ENCODE measurements around the gene TTC39C. TPM values are rescaled to one million over a fixed set of nuclear protein-coding genes. Genes with fewer than 3 reads are reported as not detected.
"Not testable (repeated sequence)": the region's sequence is repeated elsewhere in the genome, so short reads cannot be mapped to it uniquely, and the experiment has no call there.

The TTC39C gene
- total RNA-seq, 1 donor: 17.2 TPM

DNA sequence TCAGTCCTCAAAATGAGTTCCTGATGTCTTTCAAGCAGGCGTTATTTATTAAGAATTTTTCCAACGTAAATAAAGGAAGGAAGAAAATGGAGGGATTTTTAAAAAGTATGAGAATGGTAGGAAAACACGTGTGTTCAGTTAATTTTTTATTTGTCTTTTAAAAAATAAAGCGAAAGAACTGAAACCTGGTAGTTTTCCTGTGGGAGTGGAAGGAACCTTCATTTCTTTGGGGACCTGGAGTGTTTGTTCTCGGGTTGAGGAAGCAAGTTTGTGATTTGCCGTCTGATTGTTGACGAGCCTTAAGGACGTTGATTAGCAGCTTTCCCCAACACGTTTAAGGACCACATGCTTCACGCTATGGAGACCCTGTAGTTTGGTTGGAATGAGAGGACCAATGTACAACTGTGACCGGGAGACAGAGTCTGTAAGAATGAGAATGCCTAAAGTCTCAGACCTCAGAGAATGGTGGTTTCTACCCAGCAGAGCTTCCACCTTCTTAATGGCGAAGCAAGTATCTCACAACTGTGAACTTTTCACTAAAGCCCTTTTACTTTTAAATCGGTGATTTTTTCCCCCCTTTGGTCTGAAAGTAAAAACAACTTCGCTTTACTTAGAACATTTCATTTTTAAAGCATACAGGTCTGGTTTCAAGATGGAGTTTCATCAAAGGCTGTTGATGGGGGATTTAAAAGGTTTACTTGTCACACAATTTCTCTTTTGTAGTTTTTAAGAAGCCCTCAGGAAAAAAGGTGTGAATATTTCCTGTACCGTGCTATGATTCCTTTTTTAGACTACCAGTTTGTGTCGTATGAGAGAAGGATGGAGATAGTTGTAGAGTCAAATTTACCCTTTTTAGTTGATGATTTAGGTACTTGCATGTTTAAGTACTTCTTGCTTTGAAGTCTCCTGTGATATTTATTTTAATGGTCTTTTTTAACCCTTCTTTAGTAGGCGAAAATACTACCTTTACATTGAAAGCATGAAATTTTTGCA is 1.4 kb downstream of the TTC39C start:
- DNase-seq (ENCODE audit: low read depth in 2 of 3, low spot score in 2 of 3): no peak

GRCh38 chr18:24016643-24017042 is 2.1 kb downstream of the TTC39C start:
- DNase-seq (ENCODE audit: low read depth in 2 of 3, low spot score in 2 of 3): no peak

DNA sequence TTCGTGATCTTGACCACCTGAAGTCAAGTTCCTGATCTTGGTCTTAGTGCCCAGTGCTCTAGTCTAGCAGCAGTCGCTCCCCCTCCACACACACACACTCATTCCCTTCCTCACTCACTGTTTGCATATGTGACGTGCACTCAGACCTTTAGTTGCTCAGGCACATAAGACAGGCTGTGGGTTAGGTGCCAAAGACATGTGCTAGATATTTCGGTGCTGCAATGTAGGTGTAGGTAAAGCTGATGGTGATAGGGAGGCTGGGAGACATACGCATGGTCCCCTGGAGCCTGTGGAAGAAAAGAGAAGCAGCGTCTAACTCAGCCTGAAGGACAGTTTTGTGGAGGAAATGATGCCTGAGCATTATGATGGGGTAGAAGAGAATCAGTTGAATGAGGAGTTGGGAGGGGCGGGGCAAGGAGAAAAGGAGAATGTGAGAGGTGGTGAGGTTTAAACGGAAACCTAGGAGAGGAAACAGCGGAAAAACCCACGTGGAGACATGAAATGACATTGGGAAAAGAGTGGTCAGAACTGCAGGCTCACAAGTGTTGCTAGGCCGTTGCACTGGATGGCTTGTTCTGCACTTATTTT is 3.8 kb downstream of the TTC39C start:
- no peak for DNase-seq (ENCODE audit: low read depth in 2 of 3, low spot score in 2 of 3)

GRCh38 chr18:24019641-24020331 is 5.2 kb downstream of the TTC39C start:
- peak in 2 of 3 donors; percentile 46 to 73 for DNase-seq (ENCODE audit: low read depth in 2 of 3, low spot score in 2 of 3)

GRCh38 chr18:24021505-24021904 is 7.0 kb downstream of the TTC39C start:
- no peak for DNase-seq (ENCODE audit: low read depth in 2 of 3, low spot score in 2 of 3)

DNA sequence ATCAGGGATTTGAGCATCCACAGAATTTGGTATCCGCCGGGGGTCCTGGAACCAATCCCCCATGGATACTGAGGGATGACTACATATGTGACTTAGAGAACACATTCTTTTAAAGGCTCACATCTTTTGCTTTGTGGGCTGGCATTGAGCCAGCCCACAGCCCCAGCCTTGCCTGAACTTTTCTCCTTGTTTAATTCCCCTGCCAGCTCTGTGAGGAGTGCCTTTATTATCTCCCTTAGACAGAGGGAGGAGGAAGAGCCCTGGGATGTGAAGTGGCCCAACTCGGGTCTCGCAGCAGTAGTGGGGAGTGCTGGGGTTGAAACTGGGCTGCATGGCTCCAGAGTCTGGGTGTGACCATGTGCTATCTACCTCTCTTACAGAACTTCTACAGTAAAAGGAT is 7.6 kb downstream of the TTC39C start:
- peak in 1 of 3 donors; percentile 30 for DNase-seq (ENCODE audit: low read depth in 2 of 3, low spot score in 2 of 3)

DNA sequence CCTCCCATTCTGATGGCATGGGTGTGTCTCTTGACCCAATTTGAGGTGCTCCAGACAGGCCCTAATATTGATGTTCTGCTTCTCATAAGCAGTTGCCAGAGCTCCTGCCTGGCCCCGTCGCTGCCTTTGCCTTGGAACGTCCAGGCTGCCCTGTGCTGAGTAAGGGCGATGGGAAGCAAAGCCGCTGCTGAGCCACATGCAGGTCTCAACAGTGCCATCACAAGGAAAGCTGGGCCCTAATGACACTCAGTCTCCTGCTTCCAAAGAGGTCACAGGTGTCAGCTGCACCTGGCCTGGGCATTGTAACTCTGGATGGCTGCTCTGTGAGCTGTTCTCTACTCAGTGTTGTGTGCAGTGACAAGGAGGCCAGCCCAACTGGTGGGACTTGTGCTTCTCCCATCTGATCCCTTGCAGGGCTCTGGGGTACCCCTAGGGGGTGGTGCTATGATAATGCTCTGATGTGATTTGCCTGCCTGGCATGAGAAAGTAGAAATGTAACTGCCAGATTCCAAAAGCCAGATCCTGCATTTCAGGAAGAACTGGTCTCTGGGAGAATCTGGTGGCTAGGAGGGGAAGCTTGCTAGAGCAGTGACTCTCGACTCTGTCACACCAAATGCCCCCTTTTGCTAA is 8.7 kb downstream of the TTC39C start:
- no peak for DNase-seq (ENCODE audit: low read depth in 2 of 3, low spot score in 2 of 3)

GRCh38 chr18:24024425-24024824 is 9.9 kb downstream of the TTC39C start:
- DNase-seq (ENCODE audit: low read depth in 2 of 3, low spot score in 2 of 3): no peak

- DNase-seq (ENCODE audit: low read depth in 2 of 3, low spot score in 2 of 3): no peak
These were observed 11.9 kb downstream of the TTC39C start for GRCh38 chr18:24026457-24026856.

- DNase-seq (ENCODE audit: low read depth in 2 of 3, low spot score in 2 of 3): no peak
These were observed 12.7 kb downstream of the TTC39C start for GRCh38 chr18:24027156-24027827.

DNA sequence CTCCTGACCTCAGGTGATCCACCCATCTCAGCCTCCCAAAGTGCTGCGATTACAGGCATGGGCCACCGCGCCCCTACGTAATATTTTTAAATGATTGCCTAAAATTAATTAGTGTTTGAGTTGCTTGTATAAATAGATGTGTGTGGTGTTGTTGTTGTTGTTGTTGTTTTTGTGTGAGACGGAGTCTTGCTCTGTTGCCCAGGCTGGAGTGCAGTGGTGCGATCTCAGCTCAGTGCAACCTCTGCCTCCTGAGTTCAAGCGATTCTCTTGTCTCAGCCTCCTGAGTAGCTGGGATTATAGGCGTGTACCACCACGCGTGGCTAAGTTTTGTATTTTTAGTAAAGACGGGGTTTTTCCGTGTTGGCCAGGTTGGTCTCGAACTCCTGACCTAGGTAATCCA is 14.4 kb downstream of the TTC39C start:
- DNase-seq (ENCODE audit: low read depth in 2 of 3, low spot score in 2 of 3): not testable (repeated sequence)

DNA sequence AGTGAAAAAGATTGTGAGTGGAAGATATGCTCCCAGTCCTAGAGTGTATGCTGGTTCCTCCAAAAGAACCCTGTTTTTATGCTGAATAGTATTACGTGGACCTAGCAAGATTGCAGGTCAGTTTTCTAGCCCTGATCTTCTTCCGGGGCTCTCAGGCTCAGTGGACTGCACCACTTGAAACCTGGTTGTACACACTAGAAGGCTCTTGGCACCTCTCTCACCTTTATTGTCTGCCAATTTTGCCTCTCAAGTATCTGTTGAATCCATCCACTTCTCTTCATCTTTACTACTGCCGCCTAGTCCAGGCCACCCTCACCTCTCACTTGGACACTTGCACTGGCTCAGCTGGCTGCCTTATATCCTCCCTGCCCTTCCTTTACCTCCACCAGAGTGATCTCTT is 16.8 kb downstream of the TTC39C start:
- DNase-seq (ENCODE audit: low read depth in 2 of 3, low spot score in 2 of 3): no peak

GRCh38 chr18:24031916-24032315 is 17.4 kb downstream of the TTC39C start:
- DNase-seq (ENCODE audit: low read depth in 2 of 3, low spot score in 2 of 3): no peak

DNA sequence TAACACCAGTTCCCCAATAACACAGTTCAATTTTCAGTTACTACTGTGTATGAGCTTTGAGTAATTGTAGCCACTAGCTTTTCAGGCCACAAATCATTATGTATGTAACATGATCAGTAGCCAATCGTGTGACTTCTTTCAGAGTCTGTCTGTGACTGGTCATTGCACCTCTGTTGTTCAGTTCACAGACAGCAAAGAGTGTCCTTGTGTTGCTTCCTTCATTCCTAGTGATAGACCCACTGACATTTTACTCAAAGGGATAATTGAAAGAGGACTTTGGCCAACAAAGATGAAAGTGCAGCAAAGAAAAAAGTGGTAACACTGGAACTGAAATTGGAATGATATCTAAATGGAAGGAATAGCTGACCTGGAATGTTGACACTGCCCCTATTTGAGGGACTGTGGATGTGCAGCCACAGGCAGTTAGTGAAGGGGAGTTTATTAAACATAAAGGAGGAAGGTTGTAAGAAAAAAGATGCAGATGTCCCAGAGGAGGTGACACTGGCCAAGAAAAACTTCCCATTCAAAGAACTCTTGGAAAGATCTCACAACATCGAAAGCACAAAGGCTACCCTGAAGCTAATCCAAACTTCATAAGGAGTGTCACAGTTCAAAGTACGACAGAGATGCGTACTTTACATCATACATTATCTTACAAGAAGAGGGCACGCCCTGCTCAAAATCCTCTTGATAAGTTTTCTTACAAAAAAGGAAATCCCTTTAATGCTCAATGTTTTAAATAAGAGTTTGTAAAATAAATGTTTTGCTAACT is 19.3 kb downstream of the TTC39C start:
- no peak for DNase-seq (ENCODE audit: low read depth in 2 of 3, low spot score in 2 of 3)

DNA sequence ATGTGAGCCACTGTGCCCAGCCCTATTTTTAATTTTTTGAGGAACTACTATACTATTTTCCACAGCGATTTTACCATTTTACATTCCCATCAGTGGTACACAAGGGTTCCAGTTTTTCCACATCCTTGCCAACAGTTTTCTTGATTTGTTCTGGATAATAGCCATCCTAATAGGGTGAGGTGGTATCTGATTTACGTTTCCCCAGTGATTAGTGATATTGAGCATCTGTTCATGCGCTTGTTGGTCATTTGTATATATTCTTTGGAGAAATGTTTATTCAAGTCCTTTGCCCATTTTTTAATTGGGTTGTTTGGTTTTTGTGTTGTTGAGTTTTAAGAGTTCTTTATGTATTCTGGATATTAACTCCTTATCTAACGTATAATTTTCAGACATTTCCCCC is 20.8 kb downstream of the TTC39C start:
- DNase-seq (ENCODE audit: low read depth in 2 of 3, low spot score in 2 of 3): no peak

DNA sequence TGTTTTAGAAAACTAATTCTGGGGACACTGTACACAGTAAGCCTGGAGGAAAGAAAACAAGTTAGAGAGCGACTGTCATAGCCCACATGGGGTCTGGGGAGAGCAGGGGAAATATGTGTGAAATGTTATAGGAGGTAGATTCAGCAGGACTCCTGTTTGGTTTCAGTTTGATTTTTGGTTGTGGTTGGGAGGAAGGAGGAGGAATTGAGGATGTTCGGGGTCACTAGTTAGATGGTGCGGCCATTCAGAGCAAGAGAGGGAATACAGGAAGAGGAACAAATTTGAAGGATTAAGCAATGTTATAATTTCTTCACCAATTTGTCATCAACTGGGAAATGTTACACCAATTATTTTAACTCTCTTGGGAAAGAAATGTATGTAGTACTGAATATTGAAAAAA is 25.1 kb downstream of the TTC39C start:
- DNase-seq (ENCODE audit: low read depth in 2 of 3, low spot score in 2 of 3): peak in 1 of 3 donors; percentile 12

- DNase-seq (ENCODE audit: low read depth in 2 of 3, low spot score in 2 of 3): no peak
These were observed 27.1 kb downstream of the TTC39C start for GRCh38 chr18:24041691-24042090.

GRCh38 chr18:24043403-24043802 is 28.8 kb downstream of the TTC39C start:
- DNase-seq (ENCODE audit: low read depth in 2 of 3, low spot score in 2 of 3): no peak

GRCh38 chr18:24048261-24048660 is 33.7 kb downstream of the TTC39C start:
- DNase-seq (ENCODE audit: low read depth in 2 of 3, low spot score in 2 of 3): no peak

DNA sequence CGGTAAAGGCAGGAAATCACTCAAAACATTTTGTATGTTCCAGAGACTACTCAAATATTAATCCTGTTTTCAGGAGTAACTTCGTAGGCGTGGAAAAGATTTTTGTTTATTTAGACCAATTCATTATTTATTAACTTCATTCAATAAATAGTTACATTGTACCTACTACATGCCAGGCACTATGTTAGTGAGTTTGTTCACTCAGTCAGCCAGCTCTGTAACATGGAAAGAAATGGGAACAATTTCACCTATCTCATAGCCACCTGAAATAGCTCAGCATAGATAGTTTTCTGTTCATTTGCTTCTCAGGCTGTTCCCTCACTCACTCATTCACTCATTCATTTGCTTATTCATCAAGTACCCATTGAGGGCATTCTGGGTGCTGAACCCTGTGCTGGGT is 34.6 kb downstream of the TTC39C start:
- no peak for DNase-seq (ENCODE audit: low read depth in 2 of 3, low spot score in 2 of 3)

Data from hematopoietic multipotent progenitor cell (in vitro differentiated cells).